Transverse colon (tissue), 4 donors: ENCODE measurements around the gene LBHD2.

ENCODE experiments used
- CTCF ChIP-seq, 5 experiments: fragments of 200-600 bp in 3 of 5; fragments of 450-650 bp in 2 of 5; sonication (generic) in 3 of 5; IDR thresholded peaks; 1 replicate in 2 of 5; 2 replicates in 3 of 5; pipeline ENCODE4 v1.5.1; 2016 to 2017; ENCODE audit warnings: antibody characterized with exemption in 5 of 5, inconsistent platforms in 3 of 5, mild to moderate bottlenecking in 2 of 5, moderate library complexity in 1 of 5
- POLR2A ChIP-seq: fragments of 450-650 bp; IDR thresholded peaks from one replicate; pipeline ENCODE4 v1.6.1; 2016; ENCODE audit warnings: antibody characterized with exemption, mild to moderate bottlenecking, moderate library complexity
- POLR2AphosphoS5 ChIP-seq, 3 donors: sonication (generic); formaldehyde crosslinking; IDR thresholded peaks; one replicate each; pipeline ENCODE4 v1.6.1; 2016; ENCODE audit warnings: antibody characterized with exemption in 3 of 3

- TF ChIP-seq CTCF (IDR thresholded peaks at IDR 0.05), result no peak
- peak in 1 of 3 donors; percentile 19 for TF ChIP-seq POLR2AphosphoS5 (IDR thresholded peaks at IDR 0.05)
- no peak for TF ChIP-seq POLR2A
Observed at GRCh38 chr14:103056322-103057027, 27.5 kb upstream of the LBHD2 start.
